K562 (cell line): ENCODE data around the gene CNOT2. TPM values are rescaled to one million over a fixed set of nuclear protein-coding genes. Genes with fewer than 3 reads are reported as not detected.

Source experiments
- ATAC-seq: fragments of 200-7000 bp; cut with Tn5 transposase; 3 replicates; pipeline ENCODE4 v1.9.1; 2020; ENCODE audit warnings: moderate library complexity
- BruUV-seq: library from RNA; stranded (reverse); fragments of 400-500 nt; replicated peaks from 2 replicates; lab custom pipeline; 2021; lab: Mats Ljungman, UMichigan
- CTCF ChIA-PET: fragments of 300-600 bp; formaldehyde crosslinking; extraction: SDS; loops from one replicate; lab custom pipeline; 2021; ENCODE audit warnings: low intra/inter-chr PET ratio; lab: Yijun Ruan, JAX
- POLR2A ChIA-PET: fragments of 300-600, 350-650 bp; sonication (Branson Sonifier 250); formaldehyde crosslinking; extraction: SDS; loops from one replicate; lab custom pipeline; 2021; ENCODE audit warnings: antibody characterized with exemption, inconsistent platforms; lab: Yijun Ruan, JAX
- DNase-seq, 4 experiments: peaks; one replicate each; pipeline versions ENCODE4 v3.0.0 to v3.0.0-alpha.2; 2011 to 2018; ENCODE audit warnings: low spot score in 3 of 4, mixed read lengths in 3 of 4; ENCODE audit errors: extremely low read depth in 1 of 4
- FAIRE-seq: peaks from 2 replicates; lab custom pipeline; 2011; peaks lifted over from hg19 to GRCh38; lab: Jason Lieb, UNC
- H2AFZ ChIP-seq: 2 replicates; pipeline ENCODE4 v1.6.0; 2011; ENCODE audit warnings: low read depth, low read length, control low read depth, inconsistent platforms
- H3K27ac ChIP-seq: fragments of 200-600 bp; 3 replicates; pipeline ENCODE4 v1.8.0; 2011; ENCODE audit warnings: low read depth, mild to moderate bottlenecking, control low read depth, inconsistent platforms, low read length, moderate library complexity, mixed read lengths; ENCODE audit errors: extremely low read depth
- H3K27me3 ChIP-seq, 2 experiments: fragments of 300-600 bp in 1 of 2; 2 replicates in 1 of 2; 3 replicates in 1 of 2; pipeline versions ENCODE4 v1.6.0 to v1.8.0; 2011; ENCODE audit warnings: inconsistent platforms in 2 of 2, low read length in 2 of 2, mild to moderate bottlenecking in 1 of 2, mixed read lengths in 1 of 2, moderate library complexity in 1 of 2; ENCODE audit not compliant: control insufficient read depth in 2 of 2, insufficient read depth in 2 of 2
- H3K36me3 ChIP-seq: fragments of 300-600 bp; 3 replicates; pipeline ENCODE4 v1.8.0; 2011; ENCODE audit warnings: mild to moderate bottlenecking, low read length, inconsistent platforms; ENCODE audit not compliant: control insufficient read depth, insufficient read depth
- H3K4me1 ChIP-seq, 2 experiments: fragments of 200-600 bp in 1 of 2; replicated peaks in 1 of 2; 2 replicates in 1 of 2; 3 replicates in 1 of 2; pipeline versions ENCODE4 v1.5.1 to v1.8.0; 2011; ENCODE audit warnings: inconsistent platforms in 2 of 2, low read length in 2 of 2, mild to moderate bottlenecking in 1 of 2, mixed read lengths in 1 of 2, moderate library complexity in 1 of 2; ENCODE audit not compliant: control insufficient read depth in 2 of 2, insufficient read depth in 2 of 2
- H3K4me2 ChIP-seq: 2 replicates; pipeline ENCODE4 v1.6.1; 2011; ENCODE audit warnings: low read length, control low read depth, inconsistent platforms, mixed read lengths; ENCODE audit not compliant: insufficient read depth
- H3K4me3 ChIP-seq: fragments of 200-600 bp; sonication (generic), shearing (Covaris generic); 2 replicates; pipeline ENCODE4 v1.5.1; 2016; ENCODE audit warnings: control low read depth, inconsistent platforms
- H3K79me2 ChIP-seq: fragments of 200-600 bp; 3 replicates; pipeline ENCODE4 v1.8.0; 2011; ENCODE audit warnings: low read length, inconsistent platforms; ENCODE audit not compliant: control insufficient read depth, insufficient read depth
- H3K9ac ChIP-seq, 2 experiments: 2 replicates each; pipeline versions ENCODE4 v1.6.0 to v1.6.1; 2011; ENCODE audit warnings: low read depth in 2 of 2, low read length in 2 of 2, control low read depth in 1 of 2, inconsistent platforms in 1 of 2, mild to moderate bottlenecking in 1 of 2, mixed read lengths in 1 of 2; ENCODE audit not compliant: insufficient read depth in 1 of 2
- H3K9me1 ChIP-seq: one replicate; pipeline ENCODE4 v1.6.0; 2011; ENCODE audit warnings: inconsistent platforms, mild to moderate bottlenecking, low read length, moderate library complexity; ENCODE audit not compliant: control insufficient read depth, insufficient read depth
- H3K9me3 ChIP-seq: replicated peaks from 2 replicates; pipeline ENCODE4 v1.5.1; 2011; ENCODE audit warnings: low read depth, low read length, inconsistent platforms; ENCODE audit not compliant: control insufficient read depth, insufficient read depth
- H4K20me1 ChIP-seq: replicated peaks from 2 replicates; pipeline ENCODE4 v1.6.1; 2011; ENCODE audit warnings: low read length, inconsistent platforms, mixed read lengths; ENCODE audit not compliant: control insufficient read depth, insufficient read depth
- CBX1 ChIP-seq: sonication (generic); IDR thresholded peaks from 2 replicates; pipeline ENCODE4 v1.6.1; 2016; ENCODE audit warnings: antibody characterized with exemption, low read depth, mild to moderate bottlenecking
- ELF4 ChIP-seq: fragments of 450-650 bp; formaldehyde crosslinking; IDR thresholded peaks from 2 replicates; pipeline ENCODE4 v1.4.0; 2022; ENCODE audit warnings: missing genetic modification characterization
- HDAC1 ChIP-seq, 2 experiments: fragments of 450-650 bp; IDR thresholded peaks; 2 replicates each; pipeline ENCODE4 v1.6.1; 2016 to 2017; ENCODE audit warnings: inconsistent platforms in 1 of 2, mild to moderate bottlenecking in 1 of 2, moderate library complexity in 1 of 2
- NELFE ChIP-seq: IDR thresholded peaks from 2 replicates; pipeline ENCODE4 v1.6.1; 2011; ENCODE audit warnings: mild to moderate bottlenecking; ENCODE audit not compliant: insufficient read depth, insufficient read length
- RBFOX2 ChIP-seq: fragments of 200-400 bp; formaldehyde crosslinking; IDR thresholded peaks from 2 replicates; pipeline ENCODE4 v1.6.1; 2017; ENCODE audit warnings: low read depth, mild to moderate bottlenecking, low read length, moderate library complexity
- SMARCA5 ChIP-seq: fragments of 450-650 bp; IDR thresholded peaks from 2 replicates; pipeline ENCODE4 v1.6.1; 2016
- TAL1 ChIP-seq: fragments of 450-650 bp; IDR thresholded peaks from 2 replicates; pipeline ENCODE4 v1.6.1; 2016; ENCODE audit warnings: mild to moderate bottlenecking
- whole genome bisulfite sequencing: fragments of 100-300 bp; shearing (Covaris generic); methylation state at CpG from one replicate; pipeline ENCODE4 v1.1.6; 2016; ENCODE audit warnings: low coverage, mixed read lengths; ENCODE audit not compliant: insufficient coverage; ENCODE audit errors: missing lambda C conversion rate; 5-methylcytosine and 5-hydroxymethylcytosine counted together
- in situ Hi-C: fragments of 300-500 bp; cut with MboI; formaldehyde crosslinking; loops from 4 replicates; pipeline ENCODE4 v1.15.0; 2018; ENCODE audit warnings: inconsistent platforms, mixed read lengths
- intact Hi-C: fragments of 100-400 bp; cut with micrococcal nuclease; formaldehyde crosslinking; loops from 2 replicates; pipeline ENCODE4 v1.14.2; 2022
- polyA plus RNA-seq, 8 experiments: library from polyadenylated mRNA; depleted of rRNA in 4 of 8; stranded (reverse) in 5 of 8; unstranded in 3 of 8; fragments of >200 nt; fragmentation: Nextera tagmentation in 2 of 8; fragmentation: Illumina TruSeq in 1 of 8; extraction: Ambion mirVana in 2 of 8; extraction: Trizol in 1 of 8; gene quantifications; 2 replicates each; pipeline versions ENCODE4 v1.2.1 to v1.2.3, GENCODE V29; 2011 to 2014; ENCODE audit warnings: inconsistent platforms in 1 of 8, missing spikeins in 1 of 8
- total RNA-seq, 7 experiments: library from RNA; depleted of rRNA in 6 of 7; stranded (reverse); fragments of >200 nt in 6 of 7; fragmentation: Illumina TruSeq in 2 of 7; extraction: Trizol in 2 of 7; gene quantifications; 2 replicates each; pipeline versions ENCODE4 v1.2.1 to v1.2.3, GENCODE V29; 2011 to 2021; ENCODE audit warnings: low replicate concordance in 1 of 7

CNOT2 gene
- total and polyA plus RNA-seq, 9 of the 15 experiments (the other 6 are each of a cell fraction or from before 2014, with no cell fraction given): 43.6 to 119 (median 84.4) TPM

GRCh38 chr12:70332236-70332635, 89.0 kb downstream of the CNOT2 start (continued):
- TF ChIP-seq TAL1 (no peak), CBX1 (no peak)

- Histone ChIP-seq H4K20me1 (no peaks in the 10 kb centered on the region), H2AFZ (no peak overlapping the region), H3K9ac (no peak overlapping the region), H3K4me2 (no peak overlapping the region), H3K4me3 (no peak overlapping the region), H3K27ac (no peak overlapping the region), H3K9me1 (no peaks in the 10 kb centered on the region), H3K27me3 (no peaks in the 10 kb centered on the region), H3K36me3 (peaks cover 44% of the 10 kb centered on the region), H3K4me1 (no peaks in the 10 kb centered on the region), H3K9me3 (no peaks in the 10 kb centered on the region), H3K79me2 (no peaks in the 10 kb centered on the region)
- TF ChIP-seq SMARCA5 (no peak), NELFE (no peak), RBFOX2 (no peak), HDAC1 (IDR thresholded peaks at IDR 0.05) (no peak), ELF4 (CRISPR knock-in tag) (no peak)
- intact Hi-C loops (no loop called here), in situ Hi-C loops (no loop called here)
- 95% methylated on average over 8 of the region's 8 CpGs for WGBS
- CTCF ChIA-PET: no interaction called here
- POLR2A ChIA-PET: no interaction called here
- no peak for DNase-seq
- no peak for ATAC-seq
- no peak for FAIRE-seq
- BruUV-seq: no TSS peak
These were observed 91.5 kb downstream of the CNOT2 start for GRCh38 chr12:70334742-70335141.
